ENCODE data around the gene PADI4. TPM values are rescaled to one million over a fixed set of nuclear protein-coding genes. Genes with fewer than 3 reads are reported as not detected.

The PADI4 gene
- total and polyA plus RNA-seq, 2 experiments from 2014 or later, result 0.45 to 0.52 TPM

GRCh38 chr1:17265950-17266349, 42.0 kb upstream of the PADI4 start:
- TF ChIP-seq ZNF114 (CRISPR knock-in tag; IDR thresholded peaks at IDR 0.05) (no peak), EZH2 (IDR thresholded peaks at IDR 0.05; ENCODE audit: low read depth, unreplicated experiment) (no peak), STAT1 (IDR thresholded peaks at IDR 0.05; ENCODE audit: unreplicated experiment) (no peak), POLR2AphosphoS5 (IDR thresholded peaks at IDR 0.05; ENCODE audit: low read depth) (no peak), JUNB (IDR thresholded peaks at IDR 0.05; ENCODE audit: unreplicated experiment) (no peak), ETS1 (IDR thresholded peaks at IDR 0.05) (no peak), CREB1 (CRISPR knock-in tag; IDR thresholded peaks at IDR 0.05; ENCODE audit: low read depth) (no peak), REST (IDR thresholded peaks at IDR 0.05; ENCODE audit: unreplicated experiment) (no peak)
- Histone ChIP-seq H2AFZ (no peak overlapping the region), H3F3A (replicated peaks; ENCODE audit: low read depth) (no peaks in the 10 kb centered on the region), H3K27me3 (ENCODE audit: insufficient read depth) (no peaks in the 10 kb centered on the region), H3K4me1 (ENCODE audit: insufficient read depth) (no peaks in the 10 kb centered on the region), H3K79me2 (replicated peaks; ENCODE audit: insufficient read depth) (no peaks in the 10 kb centered on the region), H3K27ac (ENCODE audit: low read depth) (no peak overlapping the region), H3K36me3 (ENCODE audit: insufficient read depth) (no peaks in the 10 kb centered on the region), H3K4me3 (no peak overlapping the region), H3K9me2 (ENCODE audit: insufficient read depth) (no peaks in the 10 kb centered on the region), H3K4me2 (no peak overlapping the region), H4K20me1 (replicated peaks; ENCODE audit: insufficient read depth) (no peaks in the 10 kb centered on the region)
- Mint-ChIP-seq H3K27me3 (ENCODE audit: insufficient read depth, low read depth, poor library complexity) (no peaks in the 10 kb centered on the region), H3K27ac (no peak overlapping the region), H3K4me3 (no peak overlapping the region), H3K9me3 (no peaks in the 10 kb centered on the region), H3K4me1 (no peaks in the 10 kb centered on the region), H3K36me3 (ENCODE audit: low read depth) (no peaks in the 10 kb centered on the region)
- no peak for DNase-seq (ENCODE audit: low spot score)
- no peak for ATAC-seq

- H3K4me2 ChIP-seq, result no peak overlapping the region
- no peak overlapping the region for H3K4me3 ChIP-seq
- DNase-seq (ENCODE audit: low spot score) (no peak), ATAC-seq (no peak; the same call in 2 of the 3 replicates)
- Mint-ChIP-seq H3K36me3 (ENCODE audit: low read depth) (no peaks in the 10 kb centered on the region), H3K4me1 (no peaks in the 10 kb centered on the region), H3K27me3 (ENCODE audit: insufficient read depth, low read depth, poor library complexity) (peaks cover 4% of the 10 kb centered on the region), H3K4me3 (no peak overlapping the region), H3K27ac (no peak overlapping the region), H3K9me3 (no peaks in the 10 kb centered on the region; the same call in 2 of the 3 replicates)
- no peaks in the 10 kb centered on the region for H3K36me3 ChIP-seq (ENCODE audit: insufficient read depth)
- no peaks in the 10 kb centered on the region for H3K27me3 ChIP-seq (ENCODE audit: insufficient read depth)
- H3K9me2 ChIP-seq (ENCODE audit: insufficient read depth), result no peaks in the 10 kb centered on the region
- no peaks in the 10 kb centered on the region for H3K79me2 ChIP-seq (replicated peaks; ENCODE audit: insufficient read depth)
- H4K20me1 ChIP-seq (replicated peaks; ENCODE audit: insufficient read depth), result no peaks in the 10 kb centered on the region; the same call in 1 of the 2 replicates
- H3F3A ChIP-seq (replicated peaks; ENCODE audit: low read depth), result no peaks in the 10 kb centered on the region
- no peak overlapping the region for H2AFZ ChIP-seq
- no peak overlapping the region for H3K27ac ChIP-seq (ENCODE audit: low read depth)
- H3K4me1 ChIP-seq (ENCODE audit: insufficient read depth), result no peaks in the 10 kb centered on the region
- no peak for TF ChIP-seq STAT1 (IDR thresholded peaks at IDR 0.05; ENCODE audit: unreplicated experiment)
- no peak for TF ChIP-seq POLR2AphosphoS5 (IDR thresholded peaks at IDR 0.05; ENCODE audit: low read depth)
Measured at GRCh38 chr1:17270891-17271765, 36.9 kb upstream of the PADI4 start.

Data from GM23338 (cell line).